GM19455 (cell line): ENCODE measurements around the gene CDYL.

Source experiments
- ATAC-seq: cut with Tn5 transposase; IDR thresholded peaks from one replicate; pipeline ENCODE4 v1.9.1; 2021; ENCODE audit not compliant: unreplicated experiment

CDYL gene

GRCh38 chr6:4958624-4959023, 182.4 kb downstream of the CDYL start:
- ATAC-seq, result no peak

- ATAC-seq, result no peak
Measured at GRCh38 chr6:4961322-4962168, 185.3 kb downstream of the CDYL start.

- no peak for ATAC-seq
Measured at GRCh38 chr6:4962905-4963304, 186.7 kb downstream of the CDYL start.

- no peak for ATAC-seq
Measured at GRCh38 chr6:4964675-4965561, 188.7 kb downstream of the CDYL start.

- no peak for ATAC-seq
Measured at GRCh38 chr6:4965562-4966389, 189.6 kb downstream of the CDYL start.

GRCh38 chr6:4967301-4968030, 191.3 kb downstream of the CDYL start:
- no peak for ATAC-seq

GRCh38 chr6:4969609-4970285, 193.5 kb downstream of the CDYL start:
- no peak for ATAC-seq

- ATAC-seq, result no peak
Measured at GRCh38 chr6:4970739-4971395, 194.7 kb downstream of the CDYL start.

- ATAC-seq, result no peak
Measured at GRCh38 chr6:4971851-4972250, 195.6 kb downstream of the CDYL start.

GRCh38 chr6:4972438-4972837, 196.2 kb downstream of the CDYL start:
- no peak for ATAC-seq

GRCh38 chr6:4973415-4973814, 197.2 kb downstream of the CDYL start:
- no peak for ATAC-seq

- ATAC-seq, result no peak
Measured at GRCh38 chr6:4973982-4974745, 198.0 kb downstream of the CDYL start.

GRCh38 chr6:4974962-4975361, 198.8 kb downstream of the CDYL start:
- no peak for ATAC-seq

GRCh38 chr6:4975506-4975905, 199.3 kb downstream of the CDYL start:
- no peak for ATAC-seq

GRCh38 chr6:4977468-4977867, 201.3 kb downstream of the CDYL start:
- no peak for ATAC-seq

- ATAC-seq, result no peak
Measured at GRCh38 chr6:4979426-4979825, 203.2 kb downstream of the CDYL start.

- no peak for ATAC-seq
Measured at GRCh38 chr6:4981761-4982160, 205.6 kb downstream of the CDYL start.

GRCh38 chr6:4983322-4983721, 207.1 kb downstream of the CDYL start:
- ATAC-seq, result no peak

- no peak for ATAC-seq
Measured at GRCh38 chr6:4986999-4987398, 210.8 kb downstream of the CDYL start.
